22Rv1 (cell line): ENCODE measurements around the gene MKKS.

Source experiments
- ZFX ChIP-seq: fragments of 450-650 bp; IDR thresholded peaks from 2 replicates; pipeline ENCODE4 v1.6.1; 2017; ENCODE audit warnings: antibody characterized with exemption, borderline replicate concordance
- TF ChIP-seq, protein P1 (sequence below): fragments of 450-650 bp; IDR thresholded peaks from 2 replicates; pipeline ENCODE4 v1.5.1; 2017; ENCODE audit warnings: mild to moderate bottlenecking

DNA sequence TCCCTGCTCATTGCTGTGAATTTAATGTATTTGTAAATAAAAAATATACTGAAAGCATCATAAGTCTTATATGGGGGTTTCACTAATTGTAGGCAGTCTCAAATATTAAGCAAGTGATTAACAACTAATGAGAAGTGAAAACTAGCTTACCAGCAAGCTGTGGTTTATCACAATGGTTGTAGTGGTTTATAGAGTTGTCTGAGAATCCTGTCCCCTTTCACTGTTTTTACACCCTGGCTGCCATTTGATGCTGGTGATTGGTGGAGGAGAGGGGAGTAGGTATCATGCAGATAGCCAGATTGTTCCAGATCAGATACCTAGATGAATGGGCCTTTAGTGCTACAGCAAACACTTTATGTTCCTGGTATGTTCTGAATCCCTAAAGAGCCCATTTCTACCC lies 6.0 kb downstream of the MKKS start:
- TF ChIP-seq, protein P1, sequence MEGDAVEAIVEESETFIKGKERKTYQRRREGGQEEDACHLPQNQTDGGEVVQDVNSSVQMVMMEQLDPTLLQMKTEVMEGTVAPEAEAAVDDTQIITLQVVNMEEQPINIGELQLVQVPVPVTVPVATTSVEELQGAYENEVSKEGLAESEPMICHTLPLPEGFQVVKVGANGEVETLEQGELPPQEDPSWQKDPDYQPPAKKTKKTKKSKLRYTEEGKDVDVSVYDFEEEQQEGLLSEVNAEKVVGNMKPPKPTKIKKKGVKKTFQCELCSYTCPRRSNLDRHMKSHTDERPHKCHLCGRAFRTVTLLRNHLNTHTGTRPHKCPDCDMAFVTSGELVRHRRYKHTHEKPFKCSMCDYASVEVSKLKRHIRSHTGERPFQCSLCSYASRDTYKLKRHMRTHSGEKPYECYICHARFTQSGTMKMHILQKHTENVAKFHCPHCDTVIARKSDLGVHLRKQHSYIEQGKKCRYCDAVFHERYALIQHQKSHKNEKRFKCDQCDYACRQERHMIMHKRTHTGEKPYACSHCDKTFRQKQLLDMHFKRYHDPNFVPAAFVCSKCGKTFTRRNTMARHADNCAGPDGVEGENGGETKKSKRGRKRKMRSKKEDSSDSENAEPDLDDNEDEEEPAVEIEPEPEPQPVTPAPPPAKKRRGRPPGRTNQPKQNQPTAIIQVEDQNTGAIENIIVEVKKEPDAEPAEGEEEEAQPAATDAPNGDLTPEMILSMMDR: no peak
- no peak for TF ChIP-seq ZFX
